OCI-LY3 (cell line): Measurements from ENCODE around the gene NTRK1.

Experiments
- H2AFZ ChIP-seq: fragments of 200-600, 300-600 bp; shearing (Covaris generic); 2 replicates; pipeline ENCODE4 v1.6.0; 2014; ENCODE audit warnings: antibody characterized with exemption, low read depth, low read length
- H3K27ac ChIP-seq: fragments of 200-600, 300-600 bp; sonication (generic); 2 replicates; pipeline ENCODE4 v1.5.1; 2014; ENCODE audit warnings: mild to moderate bottlenecking, low read length, moderate library complexity, mixed read lengths
- H3K27me3 ChIP-seq: fragments of 200-600, 300-600 bp; sonication (generic); 2 replicates; pipeline ENCODE4 v1.6.1; 2014; ENCODE audit warnings: low read depth, low read length, mixed read lengths
- H3K36me3 ChIP-seq: fragments of 200-600, 300-600 bp; sonication (generic); replicated peaks from 2 replicates; pipeline ENCODE3; 2014; ENCODE audit warnings: low read depth, low read length, mixed read lengths
- H3K4me1 ChIP-seq: fragments of 300-600, 200-600 bp; sonication (generic); 2 replicates; pipeline ENCODE4 v1.6.1; 2014; ENCODE audit warnings: low read length, mixed read lengths
- H3K4me2 ChIP-seq: fragments of 200-600, 300-600 bp; sonication (generic); 2 replicates; pipeline ENCODE4 v1.6.1; 2014; ENCODE audit warnings: low read length, mixed read lengths
- H3K4me3 ChIP-seq: fragments of 300-600, 200-600 bp; sonication (generic); 2 replicates; pipeline ENCODE4 v1.5.1; 2014; ENCODE audit warnings: antibody characterized with exemption, mild to moderate bottlenecking, low read length, moderate library complexity
- H3K79me2 ChIP-seq: fragments of 300-600, 200-600 bp; shearing (Covaris generic); 2 replicates; pipeline ENCODE4 v1.6.1; 2014; ENCODE audit warnings: mild to moderate bottlenecking, low read length, mixed read lengths
- H3K9ac ChIP-seq: fragments of 300-600, 200-600 bp; shearing (Covaris generic); 2 replicates; pipeline ENCODE4 v1.6.0; 2014; ENCODE audit warnings: mild to moderate bottlenecking, low read length, moderate library complexity
- H3K9me3 ChIP-seq: fragments of 200-600, 300-600 bp; shearing (Covaris generic); 2 replicates; pipeline ENCODE4 v1.6.1; 2014; ENCODE audit warnings: low read length, mixed read lengths; ENCODE audit not compliant: insufficient read depth
- H4K20me1 ChIP-seq: fragments of 200-600, 300-600 bp; sonication (generic); 2 replicates; pipeline ENCODE4 v1.6.1; 2016; ENCODE audit warnings: low read length, mixed read lengths; ENCODE audit not compliant: insufficient read depth
- EZH2phosphoT487 ChIP-seq: fragments of 200-600 bp; shearing (Covaris generic); IDR thresholded peaks from 2 replicates; pipeline ENCODE4 v1.6.1; 2018; ENCODE audit warnings: antibody characterized with exemption, mixed run types, low read depth
- TF ChIP-seq, protein P1 (sequence below): fragments of 200-600, 300-600 bp; sonication (generic); IDR thresholded peaks from 2 replicates; pipeline ENCODE4 v1.5.1; 2014; ENCODE audit warnings: antibody characterized with exemption, low read length, low read depth

The NTRK1 gene

DNA sequence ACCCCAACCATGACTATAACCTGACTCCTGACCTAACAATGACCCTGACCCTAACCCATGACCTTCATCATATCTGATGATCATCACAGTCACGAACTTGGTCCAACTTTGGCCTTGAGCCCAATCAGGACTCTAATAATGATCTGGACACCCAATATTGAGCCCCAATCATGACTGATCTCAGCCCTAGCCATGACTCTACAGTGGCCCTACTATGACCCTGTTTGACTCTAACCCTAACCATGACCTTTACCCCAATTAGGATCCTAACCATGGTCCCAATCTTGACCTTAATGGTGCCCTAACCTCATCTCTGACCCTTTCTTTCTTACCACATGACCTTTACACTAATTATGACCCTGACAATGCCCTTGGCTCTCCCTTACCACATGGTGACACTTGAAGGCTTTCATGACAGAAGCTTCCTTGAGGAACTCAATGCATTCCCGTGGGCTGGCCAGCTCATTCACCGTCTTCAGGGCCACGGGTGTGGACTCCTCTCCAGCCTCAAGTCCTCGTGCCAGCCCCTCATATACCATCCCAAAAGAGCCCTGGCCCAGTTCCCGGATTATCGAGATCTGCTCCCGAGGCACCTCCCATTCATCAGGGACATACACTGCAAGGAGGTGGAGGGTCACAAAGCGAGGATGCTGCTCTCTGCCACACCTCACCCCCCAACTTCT lies 17.9 kb upstream of the NTRK1 start:
- H3K79me2 ChIP-seq, result no peaks in the 10 kb centered on the region

DNA sequence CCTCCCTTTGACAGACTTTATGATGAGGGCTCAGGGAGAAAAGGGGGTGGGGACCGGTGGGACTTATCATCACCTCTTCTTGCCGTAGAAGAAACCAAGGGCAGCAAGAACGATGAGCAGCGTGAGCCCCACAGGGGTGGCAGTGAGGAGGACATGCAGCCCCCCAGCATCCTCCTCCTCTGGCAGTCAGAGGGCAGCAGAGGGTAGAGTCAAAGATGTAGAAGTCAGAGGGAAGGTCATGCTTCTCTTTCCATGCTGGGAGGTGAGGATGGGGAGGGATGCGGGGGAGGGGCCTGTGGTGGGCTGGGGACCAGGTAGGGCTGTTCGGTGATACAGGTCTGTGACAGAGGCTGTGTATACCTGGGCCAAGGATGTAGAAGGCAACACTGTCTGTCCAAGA lies 16.6 kb upstream of the NTRK1 start:
- H3K4me2 ChIP-seq, result no peak overlapping the region
- no peaks in the 10 kb centered on the region for H3K9me3 ChIP-seq
- H3K4me1 ChIP-seq, result peaks cover 13% of the 10 kb centered on the region
- H3K36me3 ChIP-seq, result no peaks in the 10 kb centered on the region
- no peaks in the 10 kb centered on the region for H3K79me2 ChIP-seq
- no peaks in the 10 kb centered on the region for H4K20me1 ChIP-seq
- H3K4me3 ChIP-seq, result no peak overlapping the region
- no peak overlapping the region for H3K9ac ChIP-seq
- TF ChIP-seq, protein P1, sequence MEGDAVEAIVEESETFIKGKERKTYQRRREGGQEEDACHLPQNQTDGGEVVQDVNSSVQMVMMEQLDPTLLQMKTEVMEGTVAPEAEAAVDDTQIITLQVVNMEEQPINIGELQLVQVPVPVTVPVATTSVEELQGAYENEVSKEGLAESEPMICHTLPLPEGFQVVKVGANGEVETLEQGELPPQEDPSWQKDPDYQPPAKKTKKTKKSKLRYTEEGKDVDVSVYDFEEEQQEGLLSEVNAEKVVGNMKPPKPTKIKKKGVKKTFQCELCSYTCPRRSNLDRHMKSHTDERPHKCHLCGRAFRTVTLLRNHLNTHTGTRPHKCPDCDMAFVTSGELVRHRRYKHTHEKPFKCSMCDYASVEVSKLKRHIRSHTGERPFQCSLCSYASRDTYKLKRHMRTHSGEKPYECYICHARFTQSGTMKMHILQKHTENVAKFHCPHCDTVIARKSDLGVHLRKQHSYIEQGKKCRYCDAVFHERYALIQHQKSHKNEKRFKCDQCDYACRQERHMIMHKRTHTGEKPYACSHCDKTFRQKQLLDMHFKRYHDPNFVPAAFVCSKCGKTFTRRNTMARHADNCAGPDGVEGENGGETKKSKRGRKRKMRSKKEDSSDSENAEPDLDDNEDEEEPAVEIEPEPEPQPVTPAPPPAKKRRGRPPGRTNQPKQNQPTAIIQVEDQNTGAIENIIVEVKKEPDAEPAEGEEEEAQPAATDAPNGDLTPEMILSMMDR, result no peak
- TF ChIP-seq EZH2phosphoT487, result no peak
- H3K27me3 ChIP-seq, result no peaks in the 10 kb centered on the region
- no peak overlapping the region for H2AFZ ChIP-seq
- H3K27ac ChIP-seq, result no peak overlapping the region

More for the DNA sequence above, 17.9 kb upstream of the NTRK1 start:
- Histone ChIP-seq H3K9me3 (no peaks in the 10 kb centered on the region), H3K4me1 (peaks cover 22% of the 10 kb centered on the region), H3K27me3 (no peaks in the 10 kb centered on the region), H3K4me3 (no peak overlapping the region), H3K4me2 (no peak overlapping the region), H2AFZ (no peak overlapping the region), H3K36me3 (no peaks in the 10 kb centered on the region), H4K20me1 (no peaks in the 10 kb centered on the region), H3K27ac (no peak overlapping the region), H3K9ac (no peak overlapping the region)
- TF ChIP-seq, protein P1, result no peak
- no peak for TF ChIP-seq EZH2phosphoT487

DNA sequence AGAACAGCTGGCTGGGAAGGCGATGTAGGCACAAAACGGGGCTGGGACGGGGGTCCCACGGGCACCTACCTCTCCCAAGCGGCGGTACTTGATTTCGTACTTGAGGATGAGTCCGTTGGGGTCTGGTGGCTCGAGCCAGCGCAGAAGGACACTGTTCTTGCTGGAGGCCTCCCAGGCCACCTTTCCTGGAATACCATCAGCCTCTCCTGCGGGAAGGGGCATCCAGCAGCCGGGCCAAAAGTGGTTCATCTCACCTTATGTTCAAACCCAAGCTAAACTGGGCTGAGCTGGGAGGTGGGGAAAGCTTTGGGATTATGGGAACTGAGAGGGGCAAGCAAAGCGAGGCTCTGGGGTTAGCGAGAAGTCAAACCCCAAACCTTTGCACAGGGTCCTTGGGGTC lies 16.0 kb upstream of the NTRK1 start:
- Histone ChIP-seq H3K27me3 (no peaks in the 10 kb centered on the region), H3K4me2 (no peak overlapping the region), H3K4me3 (no peak overlapping the region), H3K9ac (no peak overlapping the region), H3K4me1 (peaks cover 8% of the 10 kb centered on the region), H3K79me2 (no peaks in the 10 kb centered on the region), H3K36me3 (no peaks in the 10 kb centered on the region), H4K20me1 (no peaks in the 10 kb centered on the region), H3K27ac (no peak overlapping the region), H2AFZ (no peak overlapping the region), H3K9me3 (no peaks in the 10 kb centered on the region)
- TF ChIP-seq EZH2phosphoT487, result no peak
- TF ChIP-seq, protein P1, result no peak

DNA sequence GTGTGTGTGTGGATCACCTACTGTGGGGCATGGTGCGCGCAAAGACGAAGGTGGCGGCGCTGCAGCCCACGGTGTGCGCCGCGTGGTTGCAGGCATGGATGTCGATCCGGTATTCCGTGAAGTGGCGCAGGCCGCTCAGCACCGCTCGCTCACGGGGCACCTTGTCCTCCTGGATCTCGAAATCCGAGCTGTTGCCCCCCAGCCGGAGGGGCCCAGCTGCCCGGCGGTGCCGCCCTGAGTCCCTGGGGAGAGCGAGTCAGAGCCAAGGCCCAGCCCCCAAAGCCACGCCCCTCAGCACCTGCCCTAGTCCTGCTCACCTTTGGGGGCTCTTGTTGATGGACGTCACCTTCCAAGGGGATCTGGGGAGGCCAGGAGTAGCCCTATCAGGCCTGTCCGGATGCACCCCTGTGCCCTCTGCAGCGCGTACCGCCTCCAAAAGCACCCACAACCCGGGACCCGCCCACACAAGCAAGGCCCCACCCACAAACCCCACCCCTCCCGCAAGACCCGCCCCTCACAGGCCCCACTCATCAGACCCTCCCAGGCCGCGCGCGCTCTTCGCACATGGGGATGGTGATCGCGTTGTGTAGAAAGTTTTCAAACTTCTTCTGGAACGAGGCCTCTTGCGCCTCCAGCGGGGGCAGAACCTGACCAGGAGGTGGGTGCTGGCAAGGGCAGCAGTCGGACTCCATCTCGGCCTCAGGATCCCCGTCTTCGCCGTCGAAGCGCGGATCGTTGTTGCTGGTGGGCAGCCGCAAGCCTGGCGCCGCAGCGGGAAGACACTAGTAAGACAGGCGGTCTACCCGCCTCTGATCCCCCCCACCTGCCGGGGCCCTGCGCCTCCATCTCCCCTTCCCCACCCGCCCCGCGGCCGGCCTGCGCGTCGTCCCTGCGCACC lies 15.4 kb upstream of the NTRK1 start:
- Histone ChIP-seq H3K4me2 (no peak overlapping the region), H3K27me3 (no peaks in the 10 kb centered on the region), H4K20me1 (no peaks in the 10 kb centered on the region), H3K79me2 (no peaks in the 10 kb centered on the region), H3K9ac (no peak overlapping the region), H3K36me3 (no peaks in the 10 kb centered on the region), H2AFZ (no peak overlapping the region), H3K4me1 (peaks cover 1% of the 10 kb centered on the region; the same call in 1 of the 2 replicates), H3K9me3 (no peaks in the 10 kb centered on the region), H3K27ac (no peak overlapping the region), H3K4me3 (no peak overlapping the region)
- no peak for TF ChIP-seq EZH2phosphoT487
- TF ChIP-seq, protein P1, result no peak
